Esophagus muscularis mucosa (tissue), 4 donors: Measurements from ENCODE around the gene RXRB. TPM values are rescaled to one million over a fixed set of nuclear protein-coding genes. Genes with fewer than 3 reads are reported as not detected.

Experiments used
- DNase-seq: peaks from one replicate; pipeline ENCODE4 v3.0.0-alpha.2; 2017; ENCODE audit errors: extremely low spot score
- H3K27ac ChIP-seq, 4 donors: fragments of 200-600 bp; sonication (generic); replicated peaks in 1 of 4; 1 replicate in 3 of 4; 2 replicates in 1 of 4; pipeline ENCODE4 v1.5.1; 2016 to 2019; ENCODE audit warnings: mild to moderate bottlenecking in 1 of 4
- H3K27me3 ChIP-seq, 4 donors: fragments of 200-600 bp; sonication (generic); one replicate each; pipeline versions ENCODE4 v1.5.1 to v1.6.0; 2016 to 2019
- H3K36me3 ChIP-seq, 4 donors: fragments of 200-600 bp; sonication (generic); one replicate each; pipeline ENCODE4 v1.5.1; 2016 to 2019
- H3K4me1 ChIP-seq, 4 donors: fragments of 200-600 bp; sonication (generic); one replicate each; pipeline ENCODE4 v1.5.1; 2016 to 2019
- H3K4me3 ChIP-seq, 4 donors: fragments of 200-600 bp; sonication (generic); 1 replicate in 2 of 4; 2 replicates in 2 of 4; pipeline ENCODE4 v1.5.1; 2016 to 2019; ENCODE audit warnings: mild to moderate bottlenecking in 4 of 4, moderate library complexity in 1 of 4
- H3K9me3 ChIP-seq, 4 donors: fragments of 200-600 bp; sonication (generic); 1 replicate in 3 of 4; 2 replicates in 1 of 4; pipeline ENCODE4 v1.5.1; 2016 to 2019
- EP300 ChIP-seq: sonication (generic); formaldehyde crosslinking; IDR thresholded peaks from one replicate; pipeline ENCODE4 v1.6.1; 2017; ENCODE audit warnings: antibody characterized with exemption
- POLR2A ChIP-seq: fragments of 450-650 bp; IDR thresholded peaks from one replicate; pipeline ENCODE4 v1.6.1; 2017; ENCODE audit warnings: antibody characterized with exemption, moderate library complexity, mild to moderate bottlenecking, low read depth
- POLR2AphosphoS5 ChIP-seq, 2 donors: sonication (generic); formaldehyde crosslinking; IDR thresholded peaks; one replicate each; pipeline ENCODE4 v1.6.1; 2017; ENCODE audit warnings: antibody characterized with exemption in 2 of 2
- WGBS: methylation state at CpG from one replicate; pipeline ENCODE4 v1.1.5; 2018; 5-methylcytosine and 5-hydroxymethylcytosine counted together
- intact Hi-C: fragments of 100-400 bp; cut with DNase I; formaldehyde crosslinking; loops from one replicate; pipeline ENCODE4 v1.15.1; 2023
- total RNA-seq, 4 donors: library from RNA; depleted of rRNA; stranded (reverse); fragments of >200 nt; gene quantifications; one replicate each; pipeline versions ENCODE4 v1.1.0 to v1.2.1, GENCODE V29; 2016
- TF ChIP-seq, protein P1 (sequence below), 3 experiments: fragments of 200-600 bp in 2 of 3; fragments of 450-650 bp in 1 of 3; sonication (generic) in 2 of 3; IDR thresholded peaks; one replicate each; pipeline ENCODE4 v1.5.1; 2017 to 2019; ENCODE audit warnings: antibody characterized with exemption in 3 of 3, mild to moderate bottlenecking in 2 of 3, moderate library complexity in 1 of 3

RXRB gene
- total RNA-seq, 4 donors from 2014 or later = 21.5 to 34.1 (median 32.2) TPM

DNA sequence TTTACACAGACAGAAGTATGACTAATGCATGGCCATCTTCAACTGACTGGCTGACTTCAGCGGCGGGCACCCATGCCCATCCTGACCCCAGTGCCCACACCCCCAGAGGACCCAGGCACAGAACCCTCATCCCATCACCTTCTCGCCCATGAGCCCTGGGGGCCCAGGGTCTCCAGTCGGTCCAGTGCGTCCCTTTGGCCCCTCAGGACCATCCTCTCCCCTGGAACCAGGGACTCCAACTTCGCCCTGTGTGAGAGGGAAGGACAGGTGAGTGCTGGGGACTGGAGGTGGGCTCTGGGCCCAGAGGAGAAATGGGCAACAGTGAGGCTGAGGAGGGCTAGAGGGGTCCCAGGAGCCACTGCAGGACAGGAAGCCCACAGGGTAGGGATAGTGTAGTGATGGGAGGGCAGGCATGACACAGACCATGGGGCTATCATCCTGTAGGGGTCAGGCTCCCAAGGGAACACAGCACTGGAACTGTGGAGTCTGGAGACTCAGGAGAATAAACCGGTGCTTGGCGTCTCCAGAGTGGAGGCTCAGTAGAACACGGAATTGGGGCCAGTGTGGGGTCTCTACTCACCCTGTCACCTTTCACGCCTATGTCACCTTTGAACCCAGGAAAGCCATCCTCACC is 24.9 kb downstream of the RXRB start:
- Histone ChIP-seq H3K27ac (no peak overlapping the region), H3K36me3 (no peaks in the 10 kb centered on the region), H3K9me3 (no peaks in the 10 kb centered on the region), H3K4me3 (no peak overlapping the region), H3K27me3 (no peaks in the 10 kb centered on the region), H3K4me1 (no peaks in the 10 kb centered on the region)
- WGBS = 74% methylated on average over 10 of the region's 10 CpGs
- no peak for DNase-seq
- intact Hi-C loops = no loop called here
- no peak for TF ChIP-seq POLR2A
- no peak for TF ChIP-seq POLR2AphosphoS5 (IDR thresholded peaks at IDR 0.05)
- no peak for TF ChIP-seq EP300
- TF ChIP-seq, protein P1, sequence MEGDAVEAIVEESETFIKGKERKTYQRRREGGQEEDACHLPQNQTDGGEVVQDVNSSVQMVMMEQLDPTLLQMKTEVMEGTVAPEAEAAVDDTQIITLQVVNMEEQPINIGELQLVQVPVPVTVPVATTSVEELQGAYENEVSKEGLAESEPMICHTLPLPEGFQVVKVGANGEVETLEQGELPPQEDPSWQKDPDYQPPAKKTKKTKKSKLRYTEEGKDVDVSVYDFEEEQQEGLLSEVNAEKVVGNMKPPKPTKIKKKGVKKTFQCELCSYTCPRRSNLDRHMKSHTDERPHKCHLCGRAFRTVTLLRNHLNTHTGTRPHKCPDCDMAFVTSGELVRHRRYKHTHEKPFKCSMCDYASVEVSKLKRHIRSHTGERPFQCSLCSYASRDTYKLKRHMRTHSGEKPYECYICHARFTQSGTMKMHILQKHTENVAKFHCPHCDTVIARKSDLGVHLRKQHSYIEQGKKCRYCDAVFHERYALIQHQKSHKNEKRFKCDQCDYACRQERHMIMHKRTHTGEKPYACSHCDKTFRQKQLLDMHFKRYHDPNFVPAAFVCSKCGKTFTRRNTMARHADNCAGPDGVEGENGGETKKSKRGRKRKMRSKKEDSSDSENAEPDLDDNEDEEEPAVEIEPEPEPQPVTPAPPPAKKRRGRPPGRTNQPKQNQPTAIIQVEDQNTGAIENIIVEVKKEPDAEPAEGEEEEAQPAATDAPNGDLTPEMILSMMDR (IDR thresholded peaks at IDR 0.05) = no peak

DNA sequence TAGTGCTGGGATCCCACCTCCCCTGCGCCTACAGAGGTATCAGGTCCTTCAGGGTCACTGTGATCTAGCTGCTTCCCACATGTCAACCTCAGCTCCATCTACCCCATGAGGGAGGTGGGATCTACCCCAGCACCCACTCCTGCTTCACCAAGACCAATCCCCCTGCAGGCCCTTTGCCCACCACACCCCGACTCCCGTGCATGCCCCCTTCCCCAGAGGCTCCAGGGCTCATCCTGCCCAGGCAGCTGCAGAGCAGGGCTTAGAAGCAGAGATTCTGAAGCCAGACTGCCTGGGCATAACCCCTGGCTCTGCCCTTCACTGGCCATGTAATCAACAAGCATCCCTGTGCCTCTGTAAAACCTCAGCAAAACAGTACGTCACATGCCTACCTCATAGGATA is 25.7 kb downstream of the RXRB start:
- no peak for TF ChIP-seq EP300
- TF ChIP-seq POLR2A = no peak
- TF ChIP-seq POLR2AphosphoS5 (IDR thresholded peaks at IDR 0.05) = no peak
- Histone ChIP-seq H3K9me3 (no peaks in the 10 kb centered on the region), H3K27ac (no peak overlapping the region), H3K4me3 (no peak overlapping the region), H3K36me3 (no peaks in the 10 kb centered on the region), H3K27me3 (no peaks in the 10 kb centered on the region), H3K4me1 (no peaks in the 10 kb centered on the region)
- WGBS = 92% methylated on average over 4 of the region's 4 CpGs
- intact Hi-C loops = no loop called here
- no peak for DNase-seq

DNA sequence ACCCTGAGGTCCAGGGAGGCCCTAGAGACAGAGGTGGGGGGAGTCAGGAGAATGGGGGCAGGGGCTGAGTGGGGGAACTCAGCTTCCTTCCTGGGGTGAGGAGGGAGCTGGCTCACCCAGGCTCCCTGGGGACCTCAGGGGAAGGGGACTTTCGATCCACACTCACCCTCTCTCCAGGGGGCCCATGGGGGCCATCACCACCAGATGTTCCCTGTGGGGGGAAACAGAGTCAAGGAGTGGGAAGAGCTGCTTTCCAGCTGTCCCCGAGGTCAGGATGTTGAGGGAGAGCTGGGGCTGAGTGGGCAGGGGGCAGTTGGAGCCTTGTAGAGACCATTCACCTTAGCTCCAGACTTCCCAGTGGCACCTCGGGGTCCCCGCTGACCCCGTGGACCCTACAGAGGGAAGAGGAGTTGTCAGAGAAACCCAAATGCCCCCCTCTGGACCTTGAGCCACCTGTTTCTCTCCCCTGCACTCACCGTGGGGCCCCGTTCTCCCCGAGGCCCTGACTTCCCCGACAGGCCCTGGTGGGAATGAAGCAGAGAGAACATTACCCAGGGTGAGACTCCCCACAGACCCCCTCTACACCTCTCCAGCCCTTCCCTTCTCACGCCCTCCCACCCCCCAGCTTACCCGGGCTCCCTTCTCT is 26.8 kb downstream of the RXRB start:
- no peaks in the 10 kb centered on the region for H3K36me3 ChIP-seq
- intact Hi-C loops = no loop called here
- DNase-seq = no peak
- H3K4me1 ChIP-seq = no peaks in the 10 kb centered on the region
- H3K27ac ChIP-seq = no peak overlapping the region
- no peaks in the 10 kb centered on the region for H3K9me3 ChIP-seq
- TF ChIP-seq, protein P1 (IDR thresholded peaks at IDR 0.05) = no peak
- TF ChIP-seq POLR2A (no peak), POLR2AphosphoS5 (IDR thresholded peaks at IDR 0.05) (no peak), EP300 (no peak)
- WGBS = 75% methylated on average over 8 of the region's 11 CpGs
- H3K27me3 ChIP-seq = no peaks in the 10 kb centered on the region
- no peak overlapping the region for H3K4me3 ChIP-seq

DNA sequence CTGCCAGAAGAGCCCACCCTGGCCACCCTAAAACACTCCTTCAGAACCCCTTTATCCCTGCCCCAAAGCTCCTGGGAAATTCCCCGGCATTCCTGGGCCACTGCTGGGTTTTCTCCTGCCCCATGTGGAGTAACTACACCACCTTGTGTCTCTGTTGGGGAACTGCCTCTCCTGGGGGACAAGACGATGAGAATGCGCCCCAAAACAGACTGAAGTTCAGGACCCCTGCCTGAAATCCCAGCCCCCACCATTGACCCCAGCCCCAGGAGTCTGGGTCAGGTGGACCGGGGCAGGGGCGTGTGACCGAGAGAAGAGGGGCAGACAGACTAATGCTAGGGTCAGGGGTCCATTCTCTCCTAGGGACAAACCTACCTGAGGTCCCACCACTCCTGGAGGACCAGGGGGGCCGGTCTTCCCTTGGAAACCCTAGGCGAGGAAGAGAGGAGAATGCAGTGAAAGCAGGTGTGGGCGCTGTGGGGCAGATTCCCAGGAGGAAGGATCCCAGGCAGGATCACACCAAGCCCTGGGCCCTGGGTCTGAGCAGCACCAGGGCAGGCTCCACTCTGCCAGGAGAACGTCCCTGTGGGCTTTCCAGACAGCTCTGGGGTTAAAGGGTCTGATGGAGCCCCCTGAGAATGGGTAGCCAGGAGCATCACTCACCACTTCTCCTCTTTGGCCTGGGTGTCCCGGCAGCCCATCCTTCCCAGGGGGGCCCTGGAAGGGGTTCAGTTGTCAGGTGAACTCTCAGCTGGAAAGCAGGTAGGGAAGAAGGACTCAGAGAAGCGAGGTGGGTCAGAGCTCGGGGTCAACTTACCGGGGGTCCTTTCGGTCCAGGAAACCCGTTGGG is 27.6 kb downstream of the RXRB start:
- 73% methylated on average over 16 of the region's 16 CpGs for WGBS

More for the DNA sequence above, 27.6 kb downstream of the RXRB start:
- H3K4me1 ChIP-seq = no peaks in the 10 kb centered on the region
- intact Hi-C loops = no loop called here
- H3K27me3 ChIP-seq = no peaks in the 10 kb centered on the region
- H3K27ac ChIP-seq = no peak overlapping the region
- no peak overlapping the region for H3K4me3 ChIP-seq
- no peaks in the 10 kb centered on the region for H3K9me3 ChIP-seq
- H3K36me3 ChIP-seq = no peaks in the 10 kb centered on the region
- DNase-seq = no peak
- no peak for TF ChIP-seq POLR2A
- TF ChIP-seq, protein P1 (IDR thresholded peaks at IDR 0.05) = peak; percentile 27 to 53 (median 43)
